A549 (cell line): ENCODE data around the gene BCL2L11.

Experiments
- CTCF ChIP-seq: fragments of >200 bp; sonication (Bioruptor Twin); formaldehyde crosslinking; IDR thresholded peaks from 3 replicates; pipeline ENCODE4 v1.5.1; 2016
- MAX ChIP-seq: IDR thresholded peaks from 2 replicates; pipeline ENCODE4 v1.6.1; 2012
- POLR2A ChIP-seq: IDR thresholded peaks from 2 replicates; pipeline ENCODE4 v1.6.1; 2012; ENCODE audit warnings: mild to moderate bottlenecking, low read length

DNA sequence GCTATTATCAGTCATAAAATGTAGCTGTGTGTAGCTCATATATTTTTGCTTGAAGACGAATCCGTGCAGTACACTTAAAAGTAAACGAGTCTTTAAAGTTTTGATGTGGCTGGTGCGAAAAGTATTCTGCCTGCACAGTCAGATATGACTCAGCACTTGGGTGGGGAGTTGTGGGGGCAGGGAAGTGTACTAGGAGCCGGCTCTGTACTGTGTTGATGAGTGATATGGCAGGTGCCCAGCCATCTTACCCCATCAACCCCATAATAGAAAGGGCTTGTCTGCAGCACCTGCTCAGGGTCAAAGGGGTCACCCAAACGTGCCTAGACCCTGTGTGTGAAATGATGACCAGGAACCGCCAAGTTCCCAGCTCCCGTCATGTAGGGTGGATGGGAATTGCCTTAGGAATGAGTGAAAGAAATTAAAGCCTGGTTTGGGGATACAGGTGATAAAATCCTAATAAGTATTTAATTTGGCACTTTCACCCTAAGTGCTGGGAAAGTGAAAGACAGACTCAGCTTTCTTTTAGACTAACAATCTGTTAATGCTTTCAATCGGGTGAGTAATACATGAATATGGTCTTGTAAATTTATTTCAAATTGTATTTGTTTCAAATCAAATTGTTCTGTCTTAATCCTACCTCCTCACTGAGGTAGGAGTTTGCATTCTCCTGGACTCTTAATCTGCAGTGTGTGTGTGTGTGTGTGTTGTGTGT lies 48.0 kb downstream of the BCL2L11 start:
- TF ChIP-seq MAX = no peak
- no peak for TF ChIP-seq POLR2A
- no peak for TF ChIP-seq CTCF
